Hepatocyte (in vitro differentiated cells): ENCODE results near the gene SEMA6A.

Experiments used
- CTCF ChIP-seq: fragments of 200-600 bp; sonication (generic); IDR thresholded peaks from 2 replicates; pipeline ENCODE4 v1.5.1; 2016; ENCODE audit warnings: antibody characterized with exemption, mild to moderate bottlenecking; ENCODE audit not compliant: poor library complexity
- EZH2 ChIP-seq: fragments of 200-600 bp; sonication (generic); IDR thresholded peaks from 2 replicates; pipeline ENCODE4 v1.6.1; 2016; ENCODE audit warnings: antibody characterized with exemption, mild to moderate bottlenecking, borderline replicate concordance
- EZH2phosphoT487 ChIP-seq: fragments of 200-600 bp; sonication (generic); IDR thresholded peaks from one replicate; pipeline ENCODE4 v1.6.1; 2018; ENCODE audit warnings: antibody characterized with exemption, mild to moderate bottlenecking, low read depth, moderate library complexity; ENCODE audit not compliant: unreplicated experiment, severe bottlenecking

- TF ChIP-seq EZH2phosphoT487, result no peak
- no peak for TF ChIP-seq CTCF
- TF ChIP-seq EZH2, result no peak
Observed at GRCh38 chr5:116453988-116454411, 120.6 kb downstream of the SEMA6A start.
